Measurements from ENCODE around the gene DMBX1. TPM values are rescaled to one million over a fixed set of nuclear protein-coding genes. Genes with fewer than 3 reads are reported as not detected.

Gene DMBX1
- total RNA-seq, 4 donors from 2014 or later: not detected

DNA sequence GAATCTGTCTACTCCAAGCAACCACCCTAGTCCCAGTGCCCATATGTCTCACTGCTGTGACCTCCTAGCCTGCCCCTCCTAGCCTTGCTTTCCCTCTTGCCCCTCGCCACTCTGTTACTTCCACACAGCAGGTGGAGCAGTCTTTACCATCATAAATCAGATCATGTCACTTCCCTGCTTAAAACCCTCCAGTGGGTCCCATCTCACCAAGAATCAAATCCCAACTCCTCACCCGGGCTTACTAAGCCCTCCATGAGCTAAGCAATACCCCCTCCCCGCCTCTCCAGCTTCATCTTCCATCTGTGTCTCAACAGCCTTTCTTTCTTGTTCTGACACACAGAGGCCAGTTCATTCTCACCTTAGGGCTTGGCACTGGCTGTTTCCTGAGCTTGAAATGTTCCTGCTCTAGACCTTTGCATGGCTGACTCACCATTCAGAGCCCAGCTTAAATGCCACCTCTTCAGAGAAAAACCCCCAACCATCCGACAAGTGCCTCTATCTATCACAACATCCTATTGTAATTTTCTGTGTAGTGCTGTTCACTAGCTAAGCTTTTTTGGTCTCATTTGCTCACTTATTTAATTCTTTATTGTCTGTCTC is 39.5 kb downstream of the DMBX1 start:
- H3K4me3 ChIP-seq: no peak overlapping the region
- no peak for TF ChIP-seq POLR2AphosphoS5 (IDR thresholded peaks at IDR 0.05)
- TF ChIP-seq, protein P1, sequence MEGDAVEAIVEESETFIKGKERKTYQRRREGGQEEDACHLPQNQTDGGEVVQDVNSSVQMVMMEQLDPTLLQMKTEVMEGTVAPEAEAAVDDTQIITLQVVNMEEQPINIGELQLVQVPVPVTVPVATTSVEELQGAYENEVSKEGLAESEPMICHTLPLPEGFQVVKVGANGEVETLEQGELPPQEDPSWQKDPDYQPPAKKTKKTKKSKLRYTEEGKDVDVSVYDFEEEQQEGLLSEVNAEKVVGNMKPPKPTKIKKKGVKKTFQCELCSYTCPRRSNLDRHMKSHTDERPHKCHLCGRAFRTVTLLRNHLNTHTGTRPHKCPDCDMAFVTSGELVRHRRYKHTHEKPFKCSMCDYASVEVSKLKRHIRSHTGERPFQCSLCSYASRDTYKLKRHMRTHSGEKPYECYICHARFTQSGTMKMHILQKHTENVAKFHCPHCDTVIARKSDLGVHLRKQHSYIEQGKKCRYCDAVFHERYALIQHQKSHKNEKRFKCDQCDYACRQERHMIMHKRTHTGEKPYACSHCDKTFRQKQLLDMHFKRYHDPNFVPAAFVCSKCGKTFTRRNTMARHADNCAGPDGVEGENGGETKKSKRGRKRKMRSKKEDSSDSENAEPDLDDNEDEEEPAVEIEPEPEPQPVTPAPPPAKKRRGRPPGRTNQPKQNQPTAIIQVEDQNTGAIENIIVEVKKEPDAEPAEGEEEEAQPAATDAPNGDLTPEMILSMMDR (IDR thresholded peaks at IDR 0.05): no peak
- no peak for TF ChIP-seq EP300 (IDR thresholded peaks at IDR 0.05)
- TF ChIP-seq POLR2A (IDR thresholded peaks at IDR 0.05; ENCODE audit: low read depth): no peak
- intact Hi-C loops (cut with DNase I): loop anchor here (2.0 kb wide), 1 partner anchor 52 kb away; no protein-coding TSS in a partner anchor
- no peaks in the 10 kb centered on the region for H3K36me3 ChIP-seq
- H3K27me3 ChIP-seq: peaks cover 0 to 50% (median 0%) of the 10 kb centered on the region in 4 donors
- no peaks in the 10 kb centered on the region for H3K9me3 ChIP-seq
- H3K27ac ChIP-seq (replicated peaks in 1 of 4): no peak overlapping the region
- peaks cover 7 to 20% (median 14%) of the 10 kb centered on the region in 4 donors for H3K4me1 ChIP-seq
- WGBS: 67% methylated on average over 4 of the region's 4 CpGs
- no peak for DNase-seq (ENCODE audit: extremely low spot score)

DNA sequence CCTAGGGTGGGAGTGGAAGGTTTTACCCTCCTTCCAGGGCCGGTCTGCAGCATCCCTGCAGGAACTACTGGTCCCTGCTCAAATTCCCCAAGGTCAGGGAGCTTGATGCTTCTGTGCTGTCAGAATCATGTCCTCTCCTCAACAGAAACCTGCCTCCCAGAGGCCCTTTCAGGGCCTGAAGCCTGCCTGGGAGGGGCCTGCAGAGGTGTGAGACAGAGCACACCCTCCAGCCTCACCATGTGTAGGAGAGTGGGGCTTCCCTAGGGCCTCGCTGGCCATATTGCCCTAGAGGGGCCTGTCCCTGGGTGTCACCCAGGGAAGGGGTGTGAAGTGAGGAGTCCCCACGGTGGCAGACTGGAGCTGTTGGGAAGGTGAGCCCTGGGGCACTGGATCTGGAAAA is 40.7 kb downstream of the DMBX1 start:
- intact Hi-C loops (cut with DNase I): no loop called here
- DNase-seq (ENCODE audit: extremely low spot score): no peak
- Histone ChIP-seq H3K27ac (replicated peaks in 1 of 4) (no peak overlapping the region), H3K4me3 (no peak overlapping the region), H3K9me3 (no peaks in the 10 kb centered on the region), H3K4me1 (peaks cover 7 to 20% (median 14%) of the 10 kb centered on the region in 4 donors), H3K27me3 (peaks cover 0 to 45% (median 0%) of the 10 kb centered on the region in 4 donors), H3K36me3 (no peaks in the 10 kb centered on the region)
- WGBS: 29% methylated on average over 1 of the region's 3 CpGs
- TF ChIP-seq, protein P1 (IDR thresholded peaks at IDR 0.05): no peak
- no peak for TF ChIP-seq POLR2A (IDR thresholded peaks at IDR 0.05; ENCODE audit: low read depth)
- no peak for TF ChIP-seq EP300 (IDR thresholded peaks at IDR 0.05)
- TF ChIP-seq POLR2AphosphoS5 (IDR thresholded peaks at IDR 0.05): no peak

DNA sequence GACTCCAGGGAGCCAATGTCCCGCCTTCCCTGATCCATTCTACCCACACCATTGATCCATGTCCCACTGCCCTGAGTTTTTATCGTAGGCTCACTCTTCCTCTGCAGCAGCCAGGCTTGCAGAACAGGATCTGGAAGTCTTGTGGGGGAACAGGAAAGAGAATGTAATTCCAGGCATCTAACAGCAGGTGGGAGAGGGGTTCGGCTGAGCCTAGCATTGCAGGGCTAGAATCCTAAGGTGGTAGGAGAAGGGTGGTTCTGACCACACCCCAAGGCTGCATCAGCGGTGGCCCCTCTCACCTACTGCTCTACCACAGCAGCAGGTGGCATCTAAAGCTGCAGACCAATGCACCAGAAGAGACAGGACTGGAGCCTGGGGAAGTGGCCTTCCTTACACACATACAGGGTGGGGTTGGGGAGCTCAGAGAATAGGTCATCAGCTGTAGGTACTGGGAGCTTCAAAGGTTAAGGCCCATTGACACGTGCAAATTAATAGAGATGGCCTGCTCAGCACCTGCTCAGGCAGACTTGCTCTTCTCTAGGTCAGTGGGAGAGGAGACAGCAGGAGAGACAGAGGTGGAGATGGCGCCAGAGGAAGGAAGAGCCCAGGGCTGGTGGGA is 41.3 kb downstream of the DMBX1 start:
- WGBS: 68% methylated on average over 6 of the region's 6 CpGs
- Histone ChIP-seq H3K27me3 (peaks cover 0 to 40% (median 0%) of the 10 kb centered on the region in 4 donors), H3K36me3 (no peaks in the 10 kb centered on the region), H3K4me3 (no peak overlapping the region), H3K9me3 (no peaks in the 10 kb centered on the region), H3K4me1 (peaks cover 7 to 20% (median 14%) of the 10 kb centered on the region in 4 donors), H3K27ac (replicated peaks in 1 of 4) (no peak overlapping the region)
- DNase-seq (ENCODE audit: extremely low spot score): no peak
- no peak for TF ChIP-seq POLR2A (IDR thresholded peaks at IDR 0.05; ENCODE audit: low read depth)
- TF ChIP-seq, protein P1 (IDR thresholded peaks at IDR 0.05): no peak
- no peak for TF ChIP-seq POLR2AphosphoS5 (IDR thresholded peaks at IDR 0.05)
- no peak for TF ChIP-seq EP300 (IDR thresholded peaks at IDR 0.05)
- intact Hi-C loops (cut with DNase I): no loop called here

DNA sequence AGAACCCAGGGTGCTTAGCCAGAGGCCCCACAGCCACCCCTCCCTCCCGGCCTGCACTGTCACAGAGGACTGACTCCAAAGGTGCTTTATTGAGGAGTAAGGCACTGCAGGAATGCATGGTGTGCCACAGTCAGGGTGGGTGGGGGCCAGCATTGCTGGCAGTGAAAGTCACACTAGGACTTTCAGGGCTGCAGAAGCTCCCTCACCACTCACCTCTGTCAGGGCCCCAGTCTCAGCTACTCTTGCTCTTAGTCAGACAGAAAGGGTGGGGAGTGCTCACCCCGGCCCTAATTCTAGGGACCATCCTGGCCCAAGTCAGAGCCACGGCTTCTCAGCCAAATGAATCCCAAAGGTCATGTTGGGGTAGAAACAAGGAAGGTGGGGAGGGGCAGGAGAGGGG is 42.5 kb downstream of the DMBX1 start:
- Histone ChIP-seq H3K9me3 (no peaks in the 10 kb centered on the region), H3K27me3 (peaks cover 0 to 28% (median 0%) of the 10 kb centered on the region in 4 donors), H3K27ac (replicated peaks in 1 of 4) (no peak overlapping the region), H3K36me3 (no peaks in the 10 kb centered on the region), H3K4me1 (peaks cover 7 to 20% (median 14%) of the 10 kb centered on the region in 4 donors), H3K4me3 (no peak overlapping the region)
- no peak for DNase-seq (ENCODE audit: extremely low spot score)
- TF ChIP-seq EP300 (IDR thresholded peaks at IDR 0.05) (no peak), POLR2AphosphoS5 (IDR thresholded peaks at IDR 0.05) (no peak), POLR2A (IDR thresholded peaks at IDR 0.05; ENCODE audit: low read depth) (no peak)
- TF ChIP-seq, protein P1 (IDR thresholded peaks at IDR 0.05): no peak
- 74% methylated on average over 3 of the region's 3 CpGs for WGBS
- intact Hi-C loops (cut with DNase I): loop anchor here (2.0 kb wide), 1 partner anchor 125 kb away; no protein-coding TSS in a partner anchor
